ENCODE measurements around the gene PJA1.

DNA sequence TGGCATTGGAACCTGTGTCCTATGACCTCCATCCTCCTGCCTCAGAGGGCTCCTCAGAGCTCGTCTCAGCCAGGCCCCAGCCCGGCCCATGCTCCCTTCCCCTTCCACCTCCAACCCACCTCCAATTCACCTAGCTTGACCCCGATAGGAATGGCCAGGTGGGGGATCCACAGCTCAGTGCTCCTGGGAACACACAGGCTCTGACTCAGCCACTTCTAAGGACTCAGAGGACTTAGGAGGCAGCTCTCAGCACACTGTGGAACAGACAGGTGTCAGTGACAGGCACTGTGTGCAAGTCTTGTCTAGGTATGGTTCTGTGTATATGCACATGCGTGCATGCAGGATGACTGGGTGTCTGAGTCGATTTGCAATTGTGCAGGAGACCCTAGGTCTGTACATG is 44.8 kb downstream of the PJA1 start:
- TF ChIP-seq, protein P1, sequence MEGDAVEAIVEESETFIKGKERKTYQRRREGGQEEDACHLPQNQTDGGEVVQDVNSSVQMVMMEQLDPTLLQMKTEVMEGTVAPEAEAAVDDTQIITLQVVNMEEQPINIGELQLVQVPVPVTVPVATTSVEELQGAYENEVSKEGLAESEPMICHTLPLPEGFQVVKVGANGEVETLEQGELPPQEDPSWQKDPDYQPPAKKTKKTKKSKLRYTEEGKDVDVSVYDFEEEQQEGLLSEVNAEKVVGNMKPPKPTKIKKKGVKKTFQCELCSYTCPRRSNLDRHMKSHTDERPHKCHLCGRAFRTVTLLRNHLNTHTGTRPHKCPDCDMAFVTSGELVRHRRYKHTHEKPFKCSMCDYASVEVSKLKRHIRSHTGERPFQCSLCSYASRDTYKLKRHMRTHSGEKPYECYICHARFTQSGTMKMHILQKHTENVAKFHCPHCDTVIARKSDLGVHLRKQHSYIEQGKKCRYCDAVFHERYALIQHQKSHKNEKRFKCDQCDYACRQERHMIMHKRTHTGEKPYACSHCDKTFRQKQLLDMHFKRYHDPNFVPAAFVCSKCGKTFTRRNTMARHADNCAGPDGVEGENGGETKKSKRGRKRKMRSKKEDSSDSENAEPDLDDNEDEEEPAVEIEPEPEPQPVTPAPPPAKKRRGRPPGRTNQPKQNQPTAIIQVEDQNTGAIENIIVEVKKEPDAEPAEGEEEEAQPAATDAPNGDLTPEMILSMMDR (IDR thresholded peaks at IDR 0.05), result no peak
- TF ChIP-seq POLR2A (IDR thresholded peaks at IDR 0.05), result no peak

Data from body of pancreas (tissue), 4 donors.